K562 (cell line): ENCODE data around the gene VIPR2. TPM values are rescaled to one million over a fixed set of nuclear protein-coding genes. Genes with fewer than 3 reads are reported as not detected.

Experiments
- ATAC-seq: fragments of 200-7000 bp; cut with Tn5 transposase; 3 replicates; pipeline ENCODE4 v1.9.1; 2020; ENCODE audit warnings: moderate library complexity
- BruUV-seq: library from RNA; stranded (reverse); fragments of 400-500 nt; replicated peaks from 2 replicates; lab custom pipeline; 2021; lab: Mats Ljungman, UMichigan
- CTCF ChIA-PET: fragments of 300-600 bp; formaldehyde crosslinking; extraction: SDS; loops from one replicate; lab custom pipeline; 2021; ENCODE audit warnings: low intra/inter-chr PET ratio; lab: Yijun Ruan, JAX
- POLR2A ChIA-PET: fragments of 300-600, 350-650 bp; sonication (Branson Sonifier 250); formaldehyde crosslinking; extraction: SDS; loops from one replicate; lab custom pipeline; 2021; ENCODE audit warnings: antibody characterized with exemption, inconsistent platforms; lab: Yijun Ruan, JAX
- DNase-seq, 4 experiments: peaks; one replicate each; pipeline versions ENCODE4 v3.0.0 to v3.0.0-alpha.2; 2011 to 2018; ENCODE audit warnings: low spot score in 3 of 4, mixed read lengths in 3 of 4; ENCODE audit errors: extremely low read depth in 1 of 4
- FAIRE-seq: peaks from 2 replicates; lab custom pipeline; 2011; peaks lifted over from hg19 to GRCh38; lab: Jason Lieb, UNC
- H2AFZ ChIP-seq: 2 replicates; pipeline ENCODE4 v1.6.0; 2011; ENCODE audit warnings: low read depth, low read length, control low read depth, inconsistent platforms
- H3K27ac ChIP-seq: fragments of 200-600 bp; 3 replicates; pipeline ENCODE4 v1.8.0; 2011; ENCODE audit warnings: low read depth, mild to moderate bottlenecking, control low read depth, inconsistent platforms, low read length, moderate library complexity, mixed read lengths; ENCODE audit errors: extremely low read depth
- H3K27me3 ChIP-seq, 2 experiments: fragments of 300-600 bp in 1 of 2; 2 replicates in 1 of 2; 3 replicates in 1 of 2; pipeline versions ENCODE4 v1.6.0 to v1.8.0; 2011; ENCODE audit warnings: inconsistent platforms in 2 of 2, low read length in 2 of 2, mild to moderate bottlenecking in 1 of 2, mixed read lengths in 1 of 2, moderate library complexity in 1 of 2; ENCODE audit not compliant: control insufficient read depth in 2 of 2, insufficient read depth in 2 of 2
- H3K36me3 ChIP-seq: fragments of 300-600 bp; 3 replicates; pipeline ENCODE4 v1.8.0; 2011; ENCODE audit warnings: mild to moderate bottlenecking, low read length, inconsistent platforms; ENCODE audit not compliant: control insufficient read depth, insufficient read depth
- H3K4me1 ChIP-seq, 2 experiments: fragments of 200-600 bp in 1 of 2; replicated peaks in 1 of 2; 2 replicates in 1 of 2; 3 replicates in 1 of 2; pipeline versions ENCODE4 v1.5.1 to v1.8.0; 2011; ENCODE audit warnings: inconsistent platforms in 2 of 2, low read length in 2 of 2, mild to moderate bottlenecking in 1 of 2, mixed read lengths in 1 of 2, moderate library complexity in 1 of 2; ENCODE audit not compliant: control insufficient read depth in 2 of 2, insufficient read depth in 2 of 2
- H3K4me2 ChIP-seq: 2 replicates; pipeline ENCODE4 v1.6.1; 2011; ENCODE audit warnings: low read length, control low read depth, inconsistent platforms, mixed read lengths; ENCODE audit not compliant: insufficient read depth
- H3K4me3 ChIP-seq: fragments of 200-600 bp; sonication (generic), shearing (Covaris generic); 2 replicates; pipeline ENCODE4 v1.5.1; 2016; ENCODE audit warnings: control low read depth, inconsistent platforms
- H3K79me2 ChIP-seq: fragments of 200-600 bp; 3 replicates; pipeline ENCODE4 v1.8.0; 2011; ENCODE audit warnings: low read length, inconsistent platforms; ENCODE audit not compliant: control insufficient read depth, insufficient read depth
- H3K9ac ChIP-seq, 2 experiments: 2 replicates each; pipeline versions ENCODE4 v1.6.0 to v1.6.1; 2011; ENCODE audit warnings: low read depth in 2 of 2, low read length in 2 of 2, control low read depth in 1 of 2, inconsistent platforms in 1 of 2, mild to moderate bottlenecking in 1 of 2, mixed read lengths in 1 of 2; ENCODE audit not compliant: insufficient read depth in 1 of 2
- H3K9me1 ChIP-seq: one replicate; pipeline ENCODE4 v1.6.0; 2011; ENCODE audit warnings: inconsistent platforms, mild to moderate bottlenecking, low read length, moderate library complexity; ENCODE audit not compliant: control insufficient read depth, insufficient read depth
- H3K9me3 ChIP-seq: replicated peaks from 2 replicates; pipeline ENCODE4 v1.5.1; 2011; ENCODE audit warnings: low read depth, low read length, inconsistent platforms; ENCODE audit not compliant: control insufficient read depth, insufficient read depth
- H4K20me1 ChIP-seq: replicated peaks from 2 replicates; pipeline ENCODE4 v1.6.1; 2011; ENCODE audit warnings: low read length, inconsistent platforms, mixed read lengths; ENCODE audit not compliant: control insufficient read depth, insufficient read depth
- EGR1 ChIP-seq: fragments of 450-650 bp; conservative IDR thresholded peaks from 2 replicates; pipeline ENCODE4 v1.6.1; 2017; ENCODE audit warnings: mild to moderate bottlenecking
- HMG20B ChIP-seq: fragments of 250-450 bp; sonication (Bioruptor Pico); IDR thresholded peaks from 2 replicates; pipeline ENCODE4 v1.5.0; 2021; ENCODE audit warnings: mild to moderate bottlenecking
- MYNN ChIP-seq, 2 experiments: sonication (generic); formaldehyde crosslinking in 1 of 2; IDR thresholded peaks; 2 replicates each; pipeline versions ENCODE4 v1.5.0 to v1.6.1; 2016 to 2020; ENCODE audit warnings: antibody characterized with exemption in 1 of 2, missing genetic modification reagents in 1 of 2
- U2AF1 ChIP-seq: fragments of 200-400 bp; formaldehyde crosslinking; optimal IDR thresholded peaks from 2 replicates; pipeline ENCODE3; 2017; ENCODE audit warnings: mild to moderate bottlenecking, low read depth, low read length, moderate library complexity
- ZNF431 ChIP-seq: sonication (generic); formaldehyde crosslinking; IDR thresholded peaks from 2 replicates; pipeline ENCODE4 v1.8.0; 2022; ENCODE audit warnings: mild to moderate bottlenecking, missing genetic modification reagents
- ZZZ3 ChIP-seq: fragments of 450-650 bp; IDR thresholded peaks from 2 replicates; pipeline ENCODE4 v1.6.1; 2016; ENCODE audit warnings: antibody characterized with exemption, mild to moderate bottlenecking, moderate library complexity
- WGBS: fragments of 100-300 bp; shearing (Covaris generic); methylation state at CpG from one replicate; pipeline ENCODE4 v1.1.6; 2016; ENCODE audit warnings: low coverage, mixed read lengths; ENCODE audit not compliant: insufficient coverage; ENCODE audit errors: missing lambda C conversion rate; 5-methylcytosine and 5-hydroxymethylcytosine counted together
- in situ Hi-C: fragments of 300-500 bp; cut with MboI; formaldehyde crosslinking; loops from 4 replicates; pipeline ENCODE4 v1.15.0; 2018; ENCODE audit warnings: inconsistent platforms, mixed read lengths
- intact Hi-C: fragments of 100-400 bp; cut with micrococcal nuclease; formaldehyde crosslinking; loops from 2 replicates; pipeline ENCODE4 v1.14.2; 2022
- polyA plus RNA-seq, 8 experiments: library from polyadenylated mRNA; depleted of rRNA in 4 of 8; stranded (reverse) in 5 of 8; unstranded in 3 of 8; fragments of >200 nt; fragmentation: Nextera tagmentation in 2 of 8; fragmentation: Illumina TruSeq in 1 of 8; extraction: Ambion mirVana in 2 of 8; extraction: Trizol in 1 of 8; gene quantifications; 2 replicates each; pipeline versions ENCODE4 v1.2.1 to v1.2.3, GENCODE V29; 2011 to 2014; ENCODE audit warnings: inconsistent platforms in 1 of 8, missing spikeins in 1 of 8
- total RNA-seq, 7 experiments: library from RNA; depleted of rRNA in 6 of 7; stranded (reverse); fragments of >200 nt in 6 of 7; fragmentation: Illumina TruSeq in 2 of 7; extraction: Trizol in 2 of 7; gene quantifications; 2 replicates each; pipeline versions ENCODE4 v1.2.1 to v1.2.3, GENCODE V29; 2011 to 2021; ENCODE audit warnings: low replicate concordance in 1 of 7
- TF ChIP-seq, protein P1 (sequence below): fragments of 250-450 bp; sonication (Bioruptor Pico); IDR thresholded peaks from 2 replicates; pipeline ENCODE4 v1.4.0; 2020
- TF ChIP-seq, protein P2 (sequence below): fragments of 250-450 bp; sonication (Bioruptor Pico); IDR thresholded peaks from 2 replicates; pipeline ENCODE4 v1.5.0; 2022; ENCODE audit warnings: mild to moderate bottlenecking
- TF ChIP-seq, protein P3 (sequence below), 2 experiments: fragments of 450-650 bp; IDR thresholded peaks; 2 replicates each; pipeline ENCODE4 v1.6.1; 2018; ENCODE audit warnings: mild to moderate bottlenecking in 2 of 2, low read depth in 1 of 2; ENCODE audit not compliant: partially characterized antibody in 2 of 2

The VIPR2 gene
- total and polyA plus RNA-seq, 9 of the 15 experiments (the other 6 are each of a cell fraction or from before 2014, with no cell fraction given), result 0.04 TPM; not detected in 8

DNA sequence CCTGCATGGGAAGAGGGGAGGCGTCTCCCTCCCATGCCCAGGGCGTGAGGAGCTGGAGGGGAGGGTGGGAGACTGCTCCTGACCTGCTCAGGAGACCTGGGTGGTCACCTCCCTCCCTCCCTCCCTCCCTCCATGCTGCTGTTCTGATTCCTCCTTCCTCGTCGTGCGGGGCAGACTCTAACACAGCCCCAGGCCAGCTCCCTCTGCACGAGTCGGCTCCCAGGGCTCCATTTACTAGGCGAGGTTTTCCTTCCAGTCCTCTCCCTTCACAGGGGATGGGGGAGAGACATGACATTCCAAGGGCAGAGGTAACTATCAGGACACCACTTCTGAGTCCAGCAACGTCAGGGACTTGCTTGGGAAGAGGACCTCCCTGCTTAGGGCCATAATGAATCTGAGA, 23.6 kb downstream of the VIPR2 start (continued):
- TF ChIP-seq, protein P1, sequence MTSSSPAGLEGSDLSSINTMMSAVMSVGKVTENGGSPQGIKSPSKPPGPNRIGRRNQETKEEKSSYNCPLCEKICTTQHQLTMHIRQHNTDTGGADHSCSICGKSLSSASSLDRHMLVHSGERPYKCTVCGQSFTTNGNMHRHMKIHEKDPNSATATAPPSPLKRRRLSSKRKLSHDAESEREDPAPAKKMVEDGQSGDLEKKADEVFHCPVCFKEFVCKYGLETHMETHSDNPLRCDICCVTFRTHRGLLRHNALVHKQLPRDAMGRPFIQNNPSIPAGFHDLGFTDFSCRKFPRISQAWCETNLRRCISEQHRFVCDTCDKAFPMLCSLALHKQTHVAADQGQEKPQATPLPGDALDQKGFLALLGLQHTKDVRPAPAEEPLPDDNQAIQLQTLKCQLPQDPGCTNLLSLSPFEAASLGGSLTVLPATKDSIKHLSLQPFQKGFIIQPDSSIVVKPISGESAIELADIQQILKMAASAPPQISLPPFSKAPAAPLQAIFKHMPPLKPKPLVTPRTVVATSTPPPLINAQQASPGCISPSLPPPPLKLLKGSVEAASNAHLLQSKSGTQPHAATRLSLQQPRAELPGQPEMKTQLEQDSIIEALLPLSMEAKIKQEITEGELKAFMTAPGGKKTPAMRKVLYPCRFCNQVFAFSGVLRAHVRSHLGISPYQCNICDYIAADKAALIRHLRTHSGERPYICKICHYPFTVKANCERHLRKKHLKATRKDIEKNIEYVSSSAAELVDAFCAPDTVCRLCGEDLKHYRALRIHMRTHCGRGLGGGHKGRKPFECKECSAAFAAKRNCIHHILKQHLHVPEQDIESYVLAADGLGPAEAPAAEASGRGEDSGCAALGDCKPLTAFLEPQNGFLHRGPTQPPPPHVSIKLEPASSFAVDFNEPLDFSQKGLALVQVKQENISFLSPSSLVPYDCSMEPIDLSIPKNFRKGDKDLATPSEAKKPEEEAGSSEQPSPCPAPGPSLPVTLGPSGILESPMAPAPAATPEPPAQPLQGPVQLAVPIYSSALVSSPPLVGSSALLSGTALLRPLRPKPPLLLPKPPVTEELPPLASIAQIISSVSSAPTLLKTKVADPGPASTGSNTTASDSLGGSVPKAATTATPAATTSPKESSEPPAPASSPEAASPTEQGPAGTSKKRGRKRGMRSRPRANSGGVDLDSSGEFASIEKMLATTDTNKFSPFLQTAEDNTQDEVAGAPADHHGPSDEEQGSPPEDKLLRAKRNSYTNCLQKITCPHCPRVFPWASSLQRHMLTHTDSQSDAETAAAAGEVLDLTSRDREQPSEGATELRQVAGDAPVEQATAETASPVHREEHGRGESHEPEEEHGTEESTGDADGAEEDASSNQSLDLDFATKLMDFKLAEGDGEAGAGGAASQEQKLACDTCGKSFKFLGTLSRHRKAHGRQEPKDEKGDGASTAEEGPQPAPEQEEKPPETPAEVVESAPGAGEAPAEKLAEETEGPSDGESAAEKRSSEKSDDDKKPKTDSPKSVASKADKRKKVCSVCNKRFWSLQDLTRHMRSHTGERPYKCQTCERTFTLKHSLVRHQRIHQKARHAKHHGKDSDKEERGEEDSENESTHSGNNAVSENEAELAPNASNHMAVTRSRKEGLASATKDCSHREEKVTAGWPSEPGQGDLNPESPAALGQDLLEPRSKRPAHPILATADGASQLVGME (CRISPR knock-in tag), result no peak
- TF ChIP-seq, all 486 proteins: peak for 0

DNA sequence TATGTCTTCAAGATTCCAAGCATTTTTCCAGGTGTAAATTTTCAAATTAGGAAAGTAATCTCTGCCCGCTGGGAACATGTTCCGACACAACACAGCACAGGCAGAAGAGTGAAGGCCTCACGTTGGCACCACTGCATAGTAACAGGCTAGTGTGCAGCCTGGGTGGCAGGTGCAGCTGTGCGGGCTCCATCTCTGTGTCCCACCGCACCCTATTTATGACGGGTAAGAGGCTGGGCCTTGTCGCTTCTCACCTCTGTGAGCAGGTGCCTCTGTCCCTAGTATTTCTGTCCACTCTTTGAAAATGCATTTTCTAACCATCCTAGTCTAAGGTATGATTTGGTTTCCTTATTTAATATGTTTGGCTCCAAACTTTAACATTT, 24.1 kb downstream of the VIPR2 start:
- H3K4me2 ChIP-seq, result no peak overlapping the region
- H3K9ac ChIP-seq, result no peak overlapping the region
- H3K27me3 ChIP-seq, result peaks cover 61 to 73% of the 10 kb centered on the region in 2 experiments
- FAIRE-seq (no peak), DNase-seq (no peak), ATAC-seq (no peak)
- H3K27ac ChIP-seq, result no peak overlapping the region
- peaks cover 10% of the 10 kb centered on the region for H4K20me1 ChIP-seq
- intact Hi-C loops, result no loop called here
- in situ Hi-C loops, result no loop called here
- no peak overlapping the region for H2AFZ ChIP-seq
- no peaks in the 10 kb centered on the region for H3K36me3 ChIP-seq
- no peak overlapping the region for H3K4me3 ChIP-seq
- H3K79me2 ChIP-seq, result no peaks in the 10 kb centered on the region
- H3K9me1 ChIP-seq, result no peaks in the 10 kb centered on the region
- no TSS peak for BruUV-seq
- POLR2A ChIA-PET, result interaction anchor here (0.6 to 1.0 kb wide), 3 partner anchors 16 to 51 kb away, joined by 3 to 4 read pairs (median 3); partner anchors contain the start of gene VIPR2
- CTCF ChIA-PET, result no interaction called here
- no peaks in the 10 kb centered on the region for H3K4me1 ChIP-seq
- no peaks in the 10 kb centered on the region for H3K9me3 ChIP-seq
- whole genome bisulfite sequencing, result 4% methylated on average over 7 of the region's 7 CpGs
- TF ChIP-seq EGR1, result no peak
- no peak for TF ChIP-seq U2AF1
- TF ChIP-seq ZNF431 (CRISPR knock-in tag), result no peak
- TF ChIP-seq MYNN (IDR thresholded peaks at IDR 0.05), result no peak
- no peak for TF ChIP-seq MYNN (CRISPR knock-in tag; IDR thresholded peaks at IDR 0.05)
- no peak for TF ChIP-seq ZZZ3
- no peak for TF ChIP-seq HMG20B (CRISPR knock-in tag)
- TF ChIP-seq, protein P2, sequence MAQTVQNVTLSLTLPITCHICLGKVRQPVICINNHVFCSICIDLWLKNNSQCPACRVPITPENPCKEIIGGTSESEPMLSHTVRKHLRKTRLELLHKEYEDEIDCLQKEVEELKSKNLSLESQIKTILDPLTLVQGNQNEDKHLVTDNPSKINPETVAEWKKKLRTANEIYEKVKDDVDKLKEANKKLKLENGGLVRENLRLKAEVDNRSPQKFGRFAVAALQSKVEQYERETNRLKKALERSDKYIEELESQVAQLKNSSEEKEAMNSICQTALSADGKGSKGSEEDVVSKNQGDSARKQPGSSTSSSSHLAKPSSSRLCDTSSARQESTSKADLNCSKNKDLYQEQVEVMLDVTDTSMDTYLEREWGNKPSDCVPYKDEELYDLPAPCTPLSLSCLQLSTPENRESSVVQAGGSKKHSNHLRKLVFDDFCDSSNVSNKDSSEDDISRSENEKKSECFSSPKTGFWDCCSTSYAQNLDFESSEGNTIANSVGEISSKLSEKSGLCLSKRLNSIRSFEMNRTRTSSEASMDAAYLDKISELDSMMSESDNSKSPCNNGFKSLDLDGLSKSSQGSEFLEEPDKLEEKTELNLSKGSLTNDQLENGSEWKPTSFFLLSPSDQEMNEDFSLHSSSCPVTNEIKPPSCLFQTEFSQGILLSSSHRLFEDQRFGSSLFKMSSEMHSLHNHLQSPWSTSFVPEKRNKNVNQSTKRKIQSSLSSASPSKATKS (CRISPR knock-in tag), result no peak
- TF ChIP-seq, protein P3, sequence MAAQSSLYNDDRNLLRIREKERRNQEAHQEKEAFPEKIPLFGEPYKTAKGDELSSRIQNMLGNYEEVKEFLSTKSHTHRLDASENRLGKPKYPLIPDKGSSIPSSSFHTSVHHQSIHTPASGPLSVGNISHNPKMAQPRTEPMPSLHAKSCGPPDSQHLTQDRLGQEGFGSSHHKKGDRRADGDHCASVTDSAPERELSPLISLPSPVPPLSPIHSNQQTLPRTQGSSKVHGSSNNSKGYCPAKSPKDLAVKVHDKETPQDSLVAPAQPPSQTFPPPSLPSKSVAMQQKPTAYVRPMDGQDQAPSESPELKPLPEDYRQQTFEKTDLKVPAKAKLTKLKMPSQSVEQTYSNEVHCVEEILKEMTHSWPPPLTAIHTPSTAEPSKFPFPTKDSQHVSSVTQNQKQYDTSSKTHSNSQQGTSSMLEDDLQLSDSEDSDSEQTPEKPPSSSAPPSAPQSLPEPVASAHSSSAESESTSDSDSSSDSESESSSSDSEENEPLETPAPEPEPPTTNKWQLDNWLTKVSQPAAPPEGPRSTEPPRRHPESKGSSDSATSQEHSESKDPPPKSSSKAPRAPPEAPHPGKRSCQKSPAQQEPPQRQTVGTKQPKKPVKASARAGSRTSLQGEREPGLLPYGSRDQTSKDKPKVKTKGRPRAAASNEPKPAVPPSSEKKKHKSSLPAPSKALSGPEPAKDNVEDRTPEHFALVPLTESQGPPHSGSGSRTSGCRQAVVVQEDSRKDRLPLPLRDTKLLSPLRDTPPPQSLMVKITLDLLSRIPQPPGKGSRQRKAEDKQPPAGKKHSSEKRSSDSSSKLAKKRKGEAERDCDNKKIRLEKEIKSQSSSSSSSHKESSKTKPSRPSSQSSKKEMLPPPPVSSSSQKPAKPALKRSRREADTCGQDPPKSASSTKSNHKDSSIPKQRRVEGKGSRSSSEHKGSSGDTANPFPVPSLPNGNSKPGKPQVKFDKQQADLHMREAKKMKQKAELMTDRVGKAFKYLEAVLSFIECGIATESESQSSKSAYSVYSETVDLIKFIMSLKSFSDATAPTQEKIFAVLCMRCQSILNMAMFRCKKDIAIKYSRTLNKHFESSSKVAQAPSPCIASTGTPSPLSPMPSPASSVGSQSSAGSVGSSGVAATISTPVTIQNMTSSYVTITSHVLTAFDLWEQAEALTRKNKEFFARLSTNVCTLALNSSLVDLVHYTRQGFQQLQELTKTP (IDR thresholded peaks at IDR 0.05; ENCODE audit: low read depth in 1 of 2, partially characterized antibody in 2 of 2), result no peak
